ENCODE measurements around the gene XYLT1.

The XYLT1 gene

GRCh38 chr16:17229766-17230165 is 241.0 kb downstream of the XYLT1 start:
- no peak for TF ChIP-seq CTCF (IDR thresholded peaks at IDR 0.05)

- TF ChIP-seq CTCF (IDR thresholded peaks at IDR 0.05), result no peak
Observed at GRCh38 chr16:17229131-17229530, 241.6 kb downstream of the XYLT1 start.

GRCh38 chr16:17228708-17229055 is 242.1 kb downstream of the XYLT1 start:
- TF ChIP-seq CTCF (IDR thresholded peaks at IDR 0.05), result no peak

GRCh38 chr16:17228048-17228707 is 242.6 kb downstream of the XYLT1 start:
- no peak for TF ChIP-seq CTCF (IDR thresholded peaks at IDR 0.05)

GRCh38 chr16:17227278-17227677 is 243.5 kb downstream of the XYLT1 start:
- no peak for TF ChIP-seq CTCF (IDR thresholded peaks at IDR 0.05)

- no peak for TF ChIP-seq CTCF (IDR thresholded peaks at IDR 0.05)
Observed at GRCh38 chr16:17225541-17225940, 245.2 kb downstream of the XYLT1 start.

GRCh38 chr16:17224879-17225281 is 245.9 kb downstream of the XYLT1 start:
- no peak for TF ChIP-seq CTCF (IDR thresholded peaks at IDR 0.05)

GRCh38 chr16:17224350-17224749 is 246.4 kb downstream of the XYLT1 start:
- TF ChIP-seq CTCF (IDR thresholded peaks at IDR 0.05), result no peak
